Testis (tissue), 3 donors: ENCODE data around the gene COL23A1. TPM values are rescaled to one million over a fixed set of nuclear protein-coding genes. Genes with fewer than 3 reads are reported as not detected.

ENCODE experiments used
- DNase-seq: peaks from one replicate; pipeline ENCODE4 v3.0.0-alpha.2; 2019
- H3K27ac ChIP-seq, 2 donors: fragments of 200-600 bp; sonication (generic); one replicate each; pipeline ENCODE4 v1.5.1; 2019
- H3K27me3 ChIP-seq: fragments of 200-600 bp; sonication (generic); one replicate; pipeline ENCODE4 v1.5.1; 2019
- H3K36me3 ChIP-seq: fragments of 200-600 bp; sonication (generic); one replicate; pipeline ENCODE4 v1.5.1; 2017; ENCODE audit warnings: low read depth; ENCODE audit errors: missing control alignments
- H3K4me1 ChIP-seq: fragments of 200-600 bp; sonication (generic); one replicate; pipeline ENCODE4 v1.5.1; 2019
- H3K4me3 ChIP-seq, 2 donors: fragments of 200-600 bp; sonication (generic); one replicate each; pipeline ENCODE4 v1.5.1; 2017 to 2019
- H3K9me3 ChIP-seq: fragments of 200-600 bp; sonication (generic); one replicate; pipeline ENCODE4 v1.5.1; 2017
- POLR2A ChIP-seq: fragments of 450-650 bp; IDR thresholded peaks from one replicate; pipeline ENCODE4 v1.6.1; 2017; ENCODE audit warnings: antibody characterized with exemption, mild to moderate bottlenecking, moderate library complexity
- WGBS, 2 donors: methylation state at CpG; one replicate each; pipeline ENCODE4 v1.1.5; 2018; 5-methylcytosine and 5-hydroxymethylcytosine counted together
- intact Hi-C: fragments of 100-400 bp; cut with DNase I; formaldehyde crosslinking; loops from one replicate; pipeline ENCODE4 v1.15.1; 2023; ENCODE audit warnings: low total_unique reads
- polyA plus RNA-seq: library from polyadenylated mRNA; stranded (reverse); fragments of 350-450 nt; fragmentation: Illumina TruSeq; extraction: RNeasy Lipid Tissue Mini Kit (QIAGEN cat#74804); gene quantifications from one replicate; pipeline ENCODE4 v1.2.3, GENCODE V29; 2014; ENCODE audit warnings: low read depth, low replicate concordance; ENCODE audit not compliant: insufficient read depth
- total RNA-seq, 2 donors: library from RNA; depleted of rRNA; stranded (reverse); fragments of >200 nt; gene quantifications; one replicate each; pipeline ENCODE4 v1.2.3, GENCODE V29; 2016
- TF ChIP-seq, protein P1 (sequence below), 3 experiments: fragments of 450-650 bp in 2 of 3; fragments of 200-600 bp in 1 of 3; sonication (generic) in 1 of 3; IDR thresholded peaks; one replicate each; pipeline ENCODE4 v1.5.1; 2016 to 2019; ENCODE audit warnings: antibody characterized with exemption in 3 of 3, mild to moderate bottlenecking in 2 of 3, moderate library complexity in 1 of 3

Gene COL23A1
- total and polyA plus RNA-seq, 3 donors from 2014 or later, result 4.3 to 5.5 (median 5.0) TPM

GRCh38 chr5:178353461-178353860, 236.7 kb downstream of the COL23A1 start:
- TF ChIP-seq, protein P1, sequence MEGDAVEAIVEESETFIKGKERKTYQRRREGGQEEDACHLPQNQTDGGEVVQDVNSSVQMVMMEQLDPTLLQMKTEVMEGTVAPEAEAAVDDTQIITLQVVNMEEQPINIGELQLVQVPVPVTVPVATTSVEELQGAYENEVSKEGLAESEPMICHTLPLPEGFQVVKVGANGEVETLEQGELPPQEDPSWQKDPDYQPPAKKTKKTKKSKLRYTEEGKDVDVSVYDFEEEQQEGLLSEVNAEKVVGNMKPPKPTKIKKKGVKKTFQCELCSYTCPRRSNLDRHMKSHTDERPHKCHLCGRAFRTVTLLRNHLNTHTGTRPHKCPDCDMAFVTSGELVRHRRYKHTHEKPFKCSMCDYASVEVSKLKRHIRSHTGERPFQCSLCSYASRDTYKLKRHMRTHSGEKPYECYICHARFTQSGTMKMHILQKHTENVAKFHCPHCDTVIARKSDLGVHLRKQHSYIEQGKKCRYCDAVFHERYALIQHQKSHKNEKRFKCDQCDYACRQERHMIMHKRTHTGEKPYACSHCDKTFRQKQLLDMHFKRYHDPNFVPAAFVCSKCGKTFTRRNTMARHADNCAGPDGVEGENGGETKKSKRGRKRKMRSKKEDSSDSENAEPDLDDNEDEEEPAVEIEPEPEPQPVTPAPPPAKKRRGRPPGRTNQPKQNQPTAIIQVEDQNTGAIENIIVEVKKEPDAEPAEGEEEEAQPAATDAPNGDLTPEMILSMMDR (IDR thresholded peaks at IDR 0.05), result no peak
- TF ChIP-seq POLR2A, result no peak
- Histone ChIP-seq H3K9me3 (no peaks in the 10 kb centered on the region), H3K27me3 (no peaks in the 10 kb centered on the region), H3K4me1 (peaks cover 10% of the 10 kb centered on the region), H3K36me3 (no peaks in the 10 kb centered on the region), H3K4me3 (no peak overlapping the region), H3K27ac (no peak overlapping the region)
- intact Hi-C loops, result no loop called here
- no peak for DNase-seq
- WGBS, 2 donors, result 89 to 96% methylated on average over 9 of the region's 9 CpGs

DNA sequence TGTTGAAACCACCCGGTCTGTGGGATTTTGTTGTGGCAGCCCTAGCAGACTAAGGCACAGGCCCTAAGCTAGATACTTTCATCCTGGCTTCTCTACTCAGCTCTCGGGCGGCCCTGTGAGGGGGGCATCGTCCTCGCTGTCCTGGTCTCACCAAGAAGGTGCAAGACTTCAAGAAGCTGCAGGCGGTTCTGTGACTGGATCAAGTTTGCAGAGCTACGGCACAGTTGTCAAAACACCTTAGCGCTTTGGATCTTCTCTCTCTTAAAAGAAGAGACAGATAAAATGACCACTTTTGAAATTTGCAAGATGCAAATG, 238.2 kb downstream of the COL23A1 start:
- Histone ChIP-seq H3K4me1 (peaks cover 9% of the 10 kb centered on the region), H3K36me3 (no peaks in the 10 kb centered on the region), H3K27me3 (no peaks in the 10 kb centered on the region), H3K27ac (no peak overlapping the region), H3K4me3 (no peak overlapping the region), H3K9me3 (no peaks in the 10 kb centered on the region)
- DNase-seq, result no peak
- WGBS, 2 donors, result 93 to 96% methylated on average over 3 to 8 of the region's 8 CpGs
- intact Hi-C loops, result no loop called here
- TF ChIP-seq, protein P1 (IDR thresholded peaks at IDR 0.05), result no peak
- TF ChIP-seq POLR2A, result no peak

DNA sequence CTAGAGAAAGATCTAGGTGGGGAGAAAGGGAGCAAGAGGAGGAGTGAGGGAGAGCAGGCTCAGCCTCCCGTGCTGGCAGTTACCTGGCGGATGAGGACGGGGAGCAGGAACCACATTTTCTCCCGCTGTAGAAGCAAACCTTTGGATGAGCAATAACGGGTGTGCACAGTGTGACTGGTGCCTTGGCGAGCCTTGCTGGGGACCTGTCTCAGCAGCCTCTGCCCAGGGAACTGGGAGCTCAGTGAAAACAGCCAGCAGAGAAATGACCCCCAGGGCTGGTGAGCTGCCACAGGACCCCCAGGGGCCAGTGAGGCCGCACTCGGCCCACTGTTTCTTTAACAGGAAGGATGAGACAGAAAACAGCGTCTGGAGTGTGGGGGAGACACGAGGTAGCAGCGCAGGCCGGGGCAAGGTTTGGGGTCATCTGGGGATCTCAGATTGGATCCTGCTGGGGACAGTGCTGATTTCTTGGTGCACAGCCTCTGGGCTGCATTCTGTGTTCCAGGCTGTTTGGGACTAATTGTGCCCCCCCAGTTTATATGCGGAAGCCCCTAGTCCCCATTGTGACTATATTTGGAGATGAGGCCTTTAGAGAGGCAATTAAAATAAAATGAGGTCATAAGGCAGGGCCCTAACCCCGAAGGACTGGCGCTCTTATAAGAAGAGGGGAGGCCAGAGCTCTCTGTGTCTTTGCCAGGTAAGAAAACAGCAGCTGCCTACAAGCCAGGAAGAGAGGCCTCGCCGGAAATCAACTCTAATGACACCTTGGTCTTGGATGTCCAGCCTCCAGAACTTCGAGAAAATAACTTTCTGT, 238.8 kb downstream of the COL23A1 start:
- intact Hi-C loops, result no loop called here
- TF ChIP-seq, protein P1 (IDR thresholded peaks at IDR 0.05), result no peak
- TF ChIP-seq POLR2A, result no peak
- no peak overlapping the region for H3K27ac ChIP-seq
- no peak overlapping the region for H3K4me3 ChIP-seq
- no peaks in the 10 kb centered on the region for H3K27me3 ChIP-seq
- DNase-seq, result no peak
- H3K4me1 ChIP-seq, result peaks cover 4% of the 10 kb centered on the region
- H3K36me3 ChIP-seq, result no peaks in the 10 kb centered on the region
- no peaks in the 10 kb centered on the region for H3K9me3 ChIP-seq
- 77 to 80% methylated on average over 14 to 18 of the region's 18 CpGs for WGBS, 2 donors

DNA sequence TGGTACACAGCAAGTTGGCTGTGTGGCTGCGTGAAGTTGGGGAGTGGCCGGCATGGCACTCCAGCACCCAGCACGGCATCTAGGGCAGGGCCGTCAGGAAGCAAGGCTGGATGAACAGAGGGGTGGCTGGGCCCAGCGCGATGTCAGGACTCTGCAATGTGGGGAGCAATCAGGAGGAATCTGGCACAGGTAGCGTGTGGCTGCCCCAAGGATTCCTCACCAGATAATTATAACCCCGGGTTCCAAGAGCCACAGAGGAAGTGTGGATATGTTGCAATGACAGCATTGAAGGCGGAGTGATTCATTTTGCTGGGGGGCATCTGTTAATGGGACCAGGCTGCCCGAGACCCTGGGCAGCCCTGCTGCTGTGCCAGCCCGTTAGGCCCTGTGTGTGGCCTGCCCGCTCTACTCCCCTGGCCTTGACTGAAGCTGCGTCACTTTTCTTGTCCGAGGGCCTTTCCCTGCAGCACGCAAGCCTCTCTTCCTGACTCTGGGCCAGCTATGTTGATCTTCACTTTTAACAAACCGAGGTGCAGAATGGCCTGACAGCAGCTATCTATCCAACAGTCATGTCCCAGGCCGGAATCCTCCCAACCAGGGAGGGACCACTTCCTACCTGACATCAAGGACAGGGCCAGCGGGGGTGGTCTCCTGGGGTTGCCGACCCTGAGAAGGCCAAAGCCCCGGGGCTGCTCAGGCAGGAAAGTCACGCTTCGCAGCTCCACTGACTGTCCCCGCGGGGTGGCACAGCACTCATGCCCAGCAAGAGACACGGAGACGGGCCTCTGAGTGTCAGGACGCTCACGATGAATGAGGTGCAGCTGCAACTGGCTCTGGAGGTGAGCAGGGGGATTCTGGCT, 239.6 kb downstream of the COL23A1 start:
- DNase-seq, result no peak
- TF ChIP-seq POLR2A, result no peak
- TF ChIP-seq, protein P1 (IDR thresholded peaks at IDR 0.05), result no peak
- H3K4me1 ChIP-seq, result no peaks in the 10 kb centered on the region
- 77 to 82% methylated on average over 19 to 28 of the region's 28 CpGs for WGBS, 2 donors
- H3K9me3 ChIP-seq, result no peaks in the 10 kb centered on the region
- H3K27me3 ChIP-seq, result no peaks in the 10 kb centered on the region
- H3K27ac ChIP-seq, result no peak overlapping the region
- no peak overlapping the region for H3K4me3 ChIP-seq
- H3K36me3 ChIP-seq, result no peaks in the 10 kb centered on the region
- intact Hi-C loops, result no loop called here
